Ishikawa (cell line): ENCODE results near the gene DIP2B.

Experiments used
- CREB1 ChIP-seq: IDR thresholded peaks from 2 replicates; pipeline ENCODE4 v1.6.1; 2012; ENCODE audit warnings: low read depth
- FOXM1 ChIP-seq: IDR thresholded peaks from 2 replicates; pipeline ENCODE4 v1.6.1; 2012; ENCODE audit warnings: low read depth, borderline replicate concordance
- MAX ChIP-seq: IDR thresholded peaks from 2 replicates; pipeline ENCODE4 v1.6.1; 2012
- NFIC ChIP-seq: IDR thresholded peaks from 2 replicates; pipeline ENCODE4 v1.6.1; 2012
- RAD21 ChIP-seq: IDR thresholded peaks from 2 replicates; pipeline ENCODE4 v1.6.1; 2012; ENCODE audit warnings: low read depth
- REST ChIP-seq: IDR thresholded peaks from 2 replicates; pipeline ENCODE4 v1.6.1; 2012; ENCODE audit warnings: low read depth, mild to moderate bottlenecking
- TAF1 ChIP-seq: IDR thresholded peaks from 2 replicates; pipeline ENCODE4 v1.6.1; 2012; ENCODE audit warnings: low read depth, mild to moderate bottlenecking

GRCh38 chr12:50690925-50691324 is 186.1 kb downstream of the DIP2B start:
- TF ChIP-seq REST (no peak), RAD21 (no peak), FOXM1 (no peak), TAF1 (no peak), NFIC (peak; percentile 72), MAX (peak; percentile 33; the same call in 1 of the 2 replicates), CREB1 (no peak)
